ENCODE measurements around the gene KRT82.

Gene KRT82

GRCh38 chr12:52434081-52434733 lies 28.1 kb upstream of the KRT82 start, which contains the start of gene KRT75:
KRT75 (minus strand) TSS chr12:52434371; CDS start chr12:52434304, 67 bp downstream.
- no peak within 1 kb of the TSS for H3K4me3 ChIP-seq (replicated peaks; ENCODE audit: low read depth, low read length)
- no peaks in the 10 kb centered on the region; the same call in 1 of the 2 replicates for H3K27me3 ChIP-seq (replicated peaks; ENCODE audit: control insufficient read depth, insufficient read depth, low read length)
- TF ChIP-seq CTCF (IDR thresholded peaks at IDR 0.05; ENCODE audit: insufficient read depth, low read length, poor library complexity, severe bottlenecking): no peak
- no peak for DNase-seq (ENCODE audit: extremely low read depth, insufficient read length)
- H3K36me3 ChIP-seq (ENCODE audit: control insufficient read depth, insufficient read depth, low read length): no peaks in the 10 kb centered on the region

GRCh38 chr12:52433501-52434080 lies 27.5 kb upstream of the KRT82 start:
- Histone ChIP-seq H3K36me3 (ENCODE audit: control insufficient read depth, insufficient read depth, low read length) (no peaks in the 10 kb centered on the region), H3K27me3 (replicated peaks; ENCODE audit: control insufficient read depth, insufficient read depth, low read length) (no peaks in the 10 kb centered on the region; the same call in none of the 2 replicates), H3K4me3 (replicated peaks; ENCODE audit: low read depth, low read length) (no peak overlapping the region)
- no peak for TF ChIP-seq CTCF (IDR thresholded peaks at IDR 0.05; ENCODE audit: insufficient read depth, low read length, poor library complexity, severe bottlenecking)
- no peak for DNase-seq (ENCODE audit: extremely low read depth, insufficient read length)

GRCh38 chr12:52432559-52433207 lies 26.5 kb upstream of the KRT82 start:
- DNase-seq (ENCODE audit: extremely low read depth, insufficient read length): no peak
- no peak overlapping the region for H3K4me3 ChIP-seq (replicated peaks; ENCODE audit: low read depth, low read length)
- no peaks in the 10 kb centered on the region for H3K36me3 ChIP-seq (ENCODE audit: control insufficient read depth, insufficient read depth, low read length)
- no peak for TF ChIP-seq CTCF (IDR thresholded peaks at IDR 0.05; ENCODE audit: insufficient read depth, low read length, poor library complexity, severe bottlenecking)
- no peaks in the 10 kb centered on the region; the same call in none of the 2 replicates for H3K27me3 ChIP-seq (replicated peaks; ENCODE audit: control insufficient read depth, insufficient read depth, low read length)

GRCh38 chr12:52428121-52428520 lies 22.0 kb upstream of the KRT82 start:
- TF ChIP-seq CTCF (IDR thresholded peaks at IDR 0.05; ENCODE audit: insufficient read depth, low read length, poor library complexity, severe bottlenecking): peak; percentile 17
- Histone ChIP-seq H3K27me3 (replicated peaks; ENCODE audit: control insufficient read depth, insufficient read depth, low read length) (peaks cover 2% of the 10 kb centered on the region; the same call in 1 of the 2 replicates), H3K4me3 (replicated peaks; ENCODE audit: low read depth, low read length) (no peak overlapping the region)

GRCh38 chr12:52427083-52427482 lies 20.9 kb upstream of the KRT82 start:
- no peak for TF ChIP-seq CTCF (IDR thresholded peaks at IDR 0.05; ENCODE audit: insufficient read depth, low read length, poor library complexity, severe bottlenecking)
- Histone ChIP-seq H3K27me3 (replicated peaks; ENCODE audit: control insufficient read depth, insufficient read depth, low read length) (peaks cover 5% of the 10 kb centered on the region; the same call in 1 of the 2 replicates), H3K4me3 (replicated peaks; ENCODE audit: low read depth, low read length) (no peak overlapping the region), H3K36me3 (ENCODE audit: control insufficient read depth, insufficient read depth, low read length) (no peaks in the 10 kb centered on the region)
- DNase-seq (ENCODE audit: extremely low read depth, insufficient read length): no peak

More at GRCh38 chr12:52428121-52428520, 22.0 kb upstream of the KRT82 start:
- no peak for DNase-seq (ENCODE audit: extremely low read depth, insufficient read length)
- H3K36me3 ChIP-seq (ENCODE audit: control insufficient read depth, insufficient read depth, low read length): no peaks in the 10 kb centered on the region
